Parathyroid adenoma (tissue), 2 donors: ENCODE results near the gene NRDE2.

Source experiments
- H2AFZ ChIP-seq: fragments of 300-600 bp; sonication (generic); one replicate; pipeline ENCODE4 v1.7.0; 2017; ENCODE audit warnings: antibody characterized with exemption, mild to moderate bottlenecking
- H3K27ac ChIP-seq: fragments of 300-600 bp; sonication (generic); one replicate; pipeline ENCODE4 v1.7.0; 2017
- H3K27me3 ChIP-seq: fragments of 300-600 bp; sonication (generic); one replicate; pipeline ENCODE4 v1.7.0; 2017; ENCODE audit warnings: low read length; ENCODE audit not compliant: control insufficient read depth, insufficient read depth
- H3K36me3 ChIP-seq: fragments of 300-600 bp; sonication (generic); one replicate; pipeline ENCODE4 v1.7.0; 2017; ENCODE audit warnings: low read length; ENCODE audit not compliant: control insufficient read depth, insufficient read depth
- H3K4me1 ChIP-seq: fragments of 300-600 bp; sonication (generic); one replicate; pipeline ENCODE4 v1.7.0; 2017; ENCODE audit warnings: control low read depth
- H3K4me2 ChIP-seq: fragments of 300-600 bp; sonication (generic); one replicate; pipeline ENCODE4 v1.7.0; 2017; ENCODE audit warnings: low read length
- H3K4me3 ChIP-seq: fragments of 300-600 bp; sonication (generic); one replicate; pipeline ENCODE4 v1.7.0; 2017; ENCODE audit warnings: low read depth, low read length
- H3K79me2 ChIP-seq: fragments of 300-600 bp; sonication (generic); one replicate; pipeline ENCODE4 v1.7.0; 2017; ENCODE audit warnings: control low read depth
- H3K9ac ChIP-seq: fragments of 300-600 bp; sonication (generic); one replicate; pipeline ENCODE4 v1.7.0; 2017; ENCODE audit warnings: mild to moderate bottlenecking
- H3K9me3 ChIP-seq: fragments of 300-600 bp; sonication (generic); one replicate; pipeline ENCODE4 v1.7.0; 2017; ENCODE audit warnings: low read length; ENCODE audit not compliant: control insufficient read depth
- TF ChIP-seq, protein P1 (sequence below): fragments of 300-600 bp; sonication (generic); IDR thresholded peaks from one replicate; pipeline ENCODE4 v1.7.0; 2017; ENCODE audit warnings: antibody characterized with exemption, mild to moderate bottlenecking
- donor health status: primary hyperparathyroidism.

The NRDE2 gene

DNA sequence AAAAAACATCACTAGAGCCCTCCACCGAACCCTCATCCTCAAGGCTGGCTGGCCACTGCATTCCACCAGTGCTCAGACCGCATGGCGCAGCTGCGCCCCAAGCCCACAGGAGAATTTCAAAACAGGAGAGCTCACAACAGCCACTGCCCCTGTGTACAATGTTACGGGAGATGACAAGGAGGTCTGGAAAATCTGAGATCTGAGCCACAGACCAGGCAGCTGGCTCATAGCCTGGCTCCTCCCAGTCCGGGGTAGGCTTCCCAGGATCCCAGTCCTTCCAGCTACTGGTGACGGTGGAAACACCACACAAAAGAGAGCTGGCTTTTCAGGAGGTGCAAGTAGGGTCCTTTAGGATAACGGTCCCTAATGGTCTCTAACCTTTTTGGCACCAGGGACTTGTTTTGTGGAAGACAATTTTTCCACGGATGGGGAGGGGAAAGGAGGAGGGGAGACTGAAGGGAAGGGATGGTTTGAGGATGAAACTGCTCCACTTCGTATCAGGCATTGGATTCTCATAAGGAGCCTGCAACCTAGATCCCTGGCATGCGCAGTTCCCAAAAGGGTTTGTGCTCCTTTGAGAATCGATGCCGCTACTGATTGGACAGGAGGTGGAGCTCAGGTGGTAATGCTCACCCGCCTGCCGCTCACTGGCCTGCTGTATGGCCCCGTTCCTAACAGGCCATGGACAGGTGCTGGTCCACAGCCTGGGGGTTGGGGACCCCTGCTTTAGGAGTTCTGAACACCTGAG lies 23.0 kb upstream of the NRDE2 start:
- no peak overlapping the region for H3K9ac ChIP-seq
- no peak overlapping the region for H3K4me2 ChIP-seq
- H3K27me3 ChIP-seq, result no peaks in the 10 kb centered on the region
- H3K27ac ChIP-seq, result no peak overlapping the region
- H2AFZ ChIP-seq, result no peak overlapping the region
- no peaks in the 10 kb centered on the region for H3K4me1 ChIP-seq
- no peaks in the 10 kb centered on the region for H3K9me3 ChIP-seq
- H3K36me3 ChIP-seq, result no peaks in the 10 kb centered on the region
- H3K79me2 ChIP-seq, result no peaks in the 10 kb centered on the region
- no peak overlapping the region for H3K4me3 ChIP-seq
- TF ChIP-seq, protein P1, sequence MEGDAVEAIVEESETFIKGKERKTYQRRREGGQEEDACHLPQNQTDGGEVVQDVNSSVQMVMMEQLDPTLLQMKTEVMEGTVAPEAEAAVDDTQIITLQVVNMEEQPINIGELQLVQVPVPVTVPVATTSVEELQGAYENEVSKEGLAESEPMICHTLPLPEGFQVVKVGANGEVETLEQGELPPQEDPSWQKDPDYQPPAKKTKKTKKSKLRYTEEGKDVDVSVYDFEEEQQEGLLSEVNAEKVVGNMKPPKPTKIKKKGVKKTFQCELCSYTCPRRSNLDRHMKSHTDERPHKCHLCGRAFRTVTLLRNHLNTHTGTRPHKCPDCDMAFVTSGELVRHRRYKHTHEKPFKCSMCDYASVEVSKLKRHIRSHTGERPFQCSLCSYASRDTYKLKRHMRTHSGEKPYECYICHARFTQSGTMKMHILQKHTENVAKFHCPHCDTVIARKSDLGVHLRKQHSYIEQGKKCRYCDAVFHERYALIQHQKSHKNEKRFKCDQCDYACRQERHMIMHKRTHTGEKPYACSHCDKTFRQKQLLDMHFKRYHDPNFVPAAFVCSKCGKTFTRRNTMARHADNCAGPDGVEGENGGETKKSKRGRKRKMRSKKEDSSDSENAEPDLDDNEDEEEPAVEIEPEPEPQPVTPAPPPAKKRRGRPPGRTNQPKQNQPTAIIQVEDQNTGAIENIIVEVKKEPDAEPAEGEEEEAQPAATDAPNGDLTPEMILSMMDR, result no peak

DNA sequence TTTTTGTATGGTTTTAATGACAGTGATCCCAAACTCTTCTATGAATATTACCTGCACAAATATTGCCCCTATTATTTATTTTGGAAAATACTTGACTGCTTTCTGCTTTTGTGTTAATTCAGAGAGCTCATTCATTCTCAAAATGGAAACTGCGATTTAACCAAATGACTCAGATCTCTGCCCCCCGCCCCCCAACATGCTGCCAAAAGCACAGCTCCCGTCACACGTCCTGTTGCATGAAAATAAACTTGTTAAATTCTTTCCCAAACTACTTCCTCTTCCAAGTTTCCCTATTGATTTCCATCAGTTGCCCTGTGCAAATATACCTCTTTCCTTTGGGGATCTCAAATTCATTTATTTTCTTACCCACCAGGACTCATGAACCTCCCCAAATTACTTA lies 18.0 kb upstream of the NRDE2 start:
- Histone ChIP-seq H3K4me3 (no peak overlapping the region), H3K27ac (no peak overlapping the region), H3K27me3 (no peaks in the 10 kb centered on the region), H3K79me2 (no peaks in the 10 kb centered on the region), H3K4me2 (no peak overlapping the region), H3K4me1 (no peaks in the 10 kb centered on the region), H2AFZ (no peak overlapping the region), H3K36me3 (no peaks in the 10 kb centered on the region), H3K9ac (no peak overlapping the region), H3K9me3 (no peaks in the 10 kb centered on the region)
- TF ChIP-seq, protein P1, result no peak

DNA sequence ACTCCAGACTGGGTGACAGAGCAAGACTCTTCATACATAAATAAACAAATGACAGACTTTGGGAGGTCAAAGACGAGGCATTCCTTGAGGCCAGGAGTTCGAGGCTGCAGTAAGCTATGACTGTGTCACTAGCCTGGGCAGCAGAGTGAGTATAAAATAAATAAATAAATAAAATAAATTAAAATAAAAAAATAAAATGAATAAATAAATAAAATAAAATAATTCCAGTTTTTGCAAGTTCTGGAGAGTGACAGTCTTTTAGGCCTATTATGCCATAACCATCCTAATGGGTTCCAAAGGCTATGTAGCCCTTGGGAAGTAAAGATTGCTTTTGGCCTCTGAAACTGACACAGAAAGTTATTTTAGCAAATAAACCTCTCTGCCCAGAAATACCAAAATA lies 16.5 kb upstream of the NRDE2 start:
- TF ChIP-seq, protein P1, result no peak

DNA sequence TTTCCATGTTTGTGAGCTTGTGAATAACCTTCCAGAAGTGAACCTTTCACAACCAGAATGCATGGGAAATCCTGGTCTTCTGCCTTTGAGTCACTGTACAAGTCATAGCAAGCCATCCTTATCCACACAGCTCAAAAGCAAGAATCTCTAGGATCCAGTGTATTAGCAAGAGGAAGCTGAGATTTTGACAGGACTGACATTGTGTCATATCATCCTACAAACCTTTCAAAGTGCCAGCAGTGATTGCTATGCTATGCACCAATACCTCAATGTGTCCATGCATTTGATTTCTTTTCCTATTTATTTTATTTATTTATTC lies 13.5 kb upstream of the NRDE2 start:
- Histone ChIP-seq H3K4me1 (no peaks in the 10 kb centered on the region), H3K79me2 (no peaks in the 10 kb centered on the region), H3K27me3 (no peaks in the 10 kb centered on the region), H3K9ac (no peak overlapping the region), H3K36me3 (no peaks in the 10 kb centered on the region), H2AFZ (no peak overlapping the region), H3K4me2 (no peak overlapping the region), H3K4me3 (no peak overlapping the region), H3K27ac (no peak overlapping the region), H3K9me3 (no peaks in the 10 kb centered on the region)
- TF ChIP-seq, protein P1, result no peak

More for the DNA sequence above, 16.5 kb upstream of the NRDE2 start:
- no peak overlapping the region for H3K4me3 ChIP-seq
- no peaks in the 10 kb centered on the region for H3K27me3 ChIP-seq
- H3K9me3 ChIP-seq, result no peaks in the 10 kb centered on the region
- no peaks in the 10 kb centered on the region for H3K79me2 ChIP-seq
- no peak overlapping the region for H3K27ac ChIP-seq
- H3K4me2 ChIP-seq, result no peak overlapping the region
- H3K9ac ChIP-seq, result no peak overlapping the region
- H2AFZ ChIP-seq, result no peak overlapping the region
- no peaks in the 10 kb centered on the region for H3K4me1 ChIP-seq
- H3K36me3 ChIP-seq, result no peaks in the 10 kb centered on the region
